Hepatocyte (in vitro differentiated cells): ENCODE measurements around the gene CDK9. TPM values are rescaled to one million over a fixed set of nuclear protein-coding genes. Genes with fewer than 3 reads are reported as not detected.

ENCODE experiments used
- DNase-seq: peaks from one replicate; pipeline ENCODE4 v3.0.0-alpha.2; 2016; ENCODE audit warnings: low spot score
- H2AFZ ChIP-seq: fragments of 200-600 bp; sonication (generic); 2 replicates; pipeline ENCODE4 v1.6.0; 2016; ENCODE audit warnings: antibody characterized with exemption, mild to moderate bottlenecking
- H3K27ac ChIP-seq: fragments of 200-600 bp; sonication (generic); 2 replicates; pipeline ENCODE4 v1.5.1; 2016; ENCODE audit warnings: mild to moderate bottlenecking
- H3K27me3 ChIP-seq: fragments of 200-600 bp; sonication (generic); 2 replicates; pipeline ENCODE4 v1.6.1; 2016
- H3K36me3 ChIP-seq: fragments of 200-600 bp; sonication (generic); replicated peaks from 2 replicates; pipeline ENCODE4 v1.5.1; 2016; ENCODE audit warnings: low read depth; ENCODE audit not compliant: insufficient read depth
- H3K4me1 ChIP-seq: fragments of 200-600 bp; sonication (generic); 2 replicates; pipeline ENCODE4 v1.5.1; 2016; ENCODE audit warnings: mild to moderate bottlenecking, moderate library complexity; ENCODE audit not compliant: insufficient read depth
- H3K4me2 ChIP-seq: fragments of 200-600 bp; sonication (generic); 2 replicates; pipeline ENCODE4 v1.6.0; 2016
- H3K4me3 ChIP-seq: fragments of 200-600 bp; sonication (generic); 2 replicates; pipeline ENCODE4 v1.5.1; 2016; ENCODE audit warnings: mild to moderate bottlenecking
- H3K79me2 ChIP-seq: fragments of 200-600 bp; sonication (generic); 2 replicates; pipeline ENCODE4 v1.6.0; 2017; ENCODE audit warnings: mild to moderate bottlenecking
- H3K9me2 ChIP-seq: fragments of 200-600 bp; sonication (generic); replicated peaks from 2 replicates; pipeline ENCODE4 v1.6.0; 2017; ENCODE audit warnings: mild to moderate bottlenecking; ENCODE audit not compliant: insufficient read depth
- H3K9me3 ChIP-seq: fragments of 200-600 bp; sonication (generic); 2 replicates; pipeline ENCODE4 v1.5.1; 2016; ENCODE audit warnings: low read depth, mild to moderate bottlenecking
- H4K20me1 ChIP-seq: fragments of 200-600 bp; sonication (generic); 2 replicates; pipeline ENCODE4 v1.6.0; 2016; ENCODE audit warnings: mild to moderate bottlenecking; ENCODE audit not compliant: insufficient read depth, poor library complexity, severe bottlenecking
- EZH2 ChIP-seq: fragments of 200-600 bp; sonication (generic); IDR thresholded peaks from 2 replicates; pipeline ENCODE4 v1.6.1; 2016; ENCODE audit warnings: antibody characterized with exemption, mild to moderate bottlenecking, borderline replicate concordance
- EZH2phosphoT487 ChIP-seq: fragments of 200-600 bp; sonication (generic); IDR thresholded peaks from one replicate; pipeline ENCODE4 v1.6.1; 2018; ENCODE audit warnings: antibody characterized with exemption, mild to moderate bottlenecking, low read depth, moderate library complexity; ENCODE audit not compliant: unreplicated experiment, severe bottlenecking
- WGBS: methylation state at CpG from one replicate; pipeline ENCODE4 v1.1.6; 2016; ENCODE audit warnings: low lambda C conversion rate; ENCODE audit errors: missing lambda C conversion rate; 5-methylcytosine and 5-hydroxymethylcytosine counted together
- polyA plus RNA-seq: library from polyadenylated mRNA; unstranded; fragments of >200 nt; fragmentation: Nextera tagmentation; extraction: Ambion mirVana; gene quantifications from 2 replicates; pipeline ENCODE4 v1.2.1, GENCODE V29; 2016
- total RNA-seq: library from RNA; depleted of rRNA; stranded (reverse); fragments of >200 nt; gene quantifications from 2 replicates; pipeline ENCODE4 v1.2.3, GENCODE V29; 2014
- TF ChIP-seq, protein P1 (sequence below): fragments of 200-600 bp; sonication (generic); IDR thresholded peaks from 2 replicates; pipeline ENCODE4 v1.5.1; 2016; ENCODE audit warnings: antibody characterized with exemption, mild to moderate bottlenecking; ENCODE audit not compliant: poor library complexity

The CDK9 gene
- total and polyA plus RNA-seq, 2 experiments from 2014 or later, result 84.6 to 91.4 TPM

DNA sequence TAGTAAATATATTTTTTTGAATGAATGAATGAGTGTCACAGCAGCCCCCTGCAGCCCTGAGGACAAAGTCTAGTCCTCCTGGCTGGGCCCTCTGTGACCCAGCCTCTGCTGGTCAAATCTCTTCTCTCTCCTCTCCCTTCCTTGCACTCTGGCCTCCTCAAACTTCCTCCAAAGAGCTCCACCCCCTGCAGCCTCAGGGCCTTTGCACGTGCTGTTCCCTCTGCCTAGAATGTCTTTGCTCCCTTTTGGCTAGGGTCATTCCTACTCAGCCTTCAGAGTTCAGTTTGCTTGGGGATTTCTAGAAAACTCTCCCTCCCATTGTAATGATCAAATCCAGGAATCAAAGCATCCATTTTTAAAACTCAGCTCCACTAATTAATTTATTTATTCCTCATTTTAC is 20.4 kb upstream of the CDK9 start:
- Histone ChIP-seq H3K4me1 (peaks cover 12% of the 10 kb centered on the region), H2AFZ (no peak overlapping the region), H3K9me2 (no peaks in the 10 kb centered on the region), H3K36me3 (no peaks in the 10 kb centered on the region), H4K20me1 (no peaks in the 10 kb centered on the region), H3K27me3 (peaks cover 13% of the 10 kb centered on the region), H3K4me2 (no peak overlapping the region), H3K4me3 (no peak overlapping the region), H3K79me2 (no peaks in the 10 kb centered on the region), H3K27ac (no peak overlapping the region), H3K9me3 (no peaks in the 10 kb centered on the region)
- DNase-seq, result no peak
- no peak for TF ChIP-seq EZH2phosphoT487
- TF ChIP-seq, protein P1, sequence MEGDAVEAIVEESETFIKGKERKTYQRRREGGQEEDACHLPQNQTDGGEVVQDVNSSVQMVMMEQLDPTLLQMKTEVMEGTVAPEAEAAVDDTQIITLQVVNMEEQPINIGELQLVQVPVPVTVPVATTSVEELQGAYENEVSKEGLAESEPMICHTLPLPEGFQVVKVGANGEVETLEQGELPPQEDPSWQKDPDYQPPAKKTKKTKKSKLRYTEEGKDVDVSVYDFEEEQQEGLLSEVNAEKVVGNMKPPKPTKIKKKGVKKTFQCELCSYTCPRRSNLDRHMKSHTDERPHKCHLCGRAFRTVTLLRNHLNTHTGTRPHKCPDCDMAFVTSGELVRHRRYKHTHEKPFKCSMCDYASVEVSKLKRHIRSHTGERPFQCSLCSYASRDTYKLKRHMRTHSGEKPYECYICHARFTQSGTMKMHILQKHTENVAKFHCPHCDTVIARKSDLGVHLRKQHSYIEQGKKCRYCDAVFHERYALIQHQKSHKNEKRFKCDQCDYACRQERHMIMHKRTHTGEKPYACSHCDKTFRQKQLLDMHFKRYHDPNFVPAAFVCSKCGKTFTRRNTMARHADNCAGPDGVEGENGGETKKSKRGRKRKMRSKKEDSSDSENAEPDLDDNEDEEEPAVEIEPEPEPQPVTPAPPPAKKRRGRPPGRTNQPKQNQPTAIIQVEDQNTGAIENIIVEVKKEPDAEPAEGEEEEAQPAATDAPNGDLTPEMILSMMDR, result no peak
- no peak for TF ChIP-seq EZH2
- 92% methylated on average over 1 of the region's 1 CpG for WGBS

DNA sequence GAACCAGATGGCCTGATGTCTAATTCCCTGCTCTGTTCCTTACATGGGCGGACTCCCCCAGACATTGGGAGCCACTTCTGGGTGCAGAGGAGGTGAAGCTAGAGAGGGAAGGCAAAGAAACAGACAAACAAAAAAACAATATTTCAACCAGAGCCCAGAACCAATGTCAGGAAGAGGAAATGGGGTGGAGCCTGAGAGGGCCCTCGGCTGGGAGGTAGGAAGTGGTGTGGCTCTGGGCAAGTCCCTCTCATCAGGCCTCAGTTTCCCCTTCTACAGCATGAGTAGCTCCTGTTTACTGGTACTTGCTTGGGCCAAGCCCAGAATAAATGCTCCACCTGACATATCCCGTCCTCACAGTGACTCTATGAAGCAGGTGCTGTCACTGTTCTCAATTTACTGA is 18.4 kb upstream of the CDK9 start:
- 56% methylated on average over 3 of the region's 3 CpGs for WGBS
- no peak overlapping the region for H2AFZ ChIP-seq
- peaks cover 12% of the 10 kb centered on the region for H3K4me1 ChIP-seq
- H3K36me3 ChIP-seq, result no peaks in the 10 kb centered on the region
- H3K9me2 ChIP-seq, result no peaks in the 10 kb centered on the region
- peak overlapping the region; percentile 84 for H3K27ac ChIP-seq
- H3K27me3 ChIP-seq, result peaks cover 4% of the 10 kb centered on the region
- H3K4me2 ChIP-seq, result peak overlapping the region; percentile 56
- H3K4me3 ChIP-seq, result no peak overlapping the region
- no peak for DNase-seq
- H4K20me1 ChIP-seq, result no peaks in the 10 kb centered on the region
- no peaks in the 10 kb centered on the region for H3K9me3 ChIP-seq
- no peaks in the 10 kb centered on the region for H3K79me2 ChIP-seq
- TF ChIP-seq EZH2phosphoT487 (no peak), EZH2 (no peak)
- TF ChIP-seq, protein P1, result no peak

DNA sequence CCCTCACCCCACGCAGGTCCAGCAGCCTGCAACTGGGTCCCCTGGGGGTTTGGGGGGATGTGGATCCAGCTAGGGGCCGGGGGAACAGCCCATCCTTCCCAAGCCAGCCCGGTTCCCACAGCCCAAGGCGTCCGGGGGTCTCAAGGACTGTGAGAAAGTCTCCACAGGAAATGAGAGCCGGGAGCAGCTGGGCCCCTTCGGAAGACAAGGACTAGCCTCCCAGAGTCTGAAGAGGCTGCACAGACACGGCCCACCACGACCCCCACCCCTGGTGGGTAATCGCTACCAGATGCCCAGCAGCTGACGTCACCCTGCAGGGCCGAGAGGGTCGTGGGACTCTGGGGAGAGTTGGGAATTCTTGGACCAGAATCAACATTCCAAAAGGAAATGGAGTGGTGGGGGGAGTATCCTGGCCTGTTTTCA is 17.9 kb upstream of the CDK9 start:
- no peaks in the 10 kb centered on the region for H4K20me1 ChIP-seq
- H2AFZ ChIP-seq, result no peak overlapping the region
- TF ChIP-seq EZH2 (no peak), EZH2phosphoT487 (no peak)
- TF ChIP-seq, protein P1, result no peak
- H3K4me1 ChIP-seq, result peaks cover 12% of the 10 kb centered on the region
- H3K36me3 ChIP-seq, result no peaks in the 10 kb centered on the region
- H3K4me2 ChIP-seq, result peak overlapping the region; percentile 56
- DNase-seq, result peak; percentile 44
- no peak overlapping the region for H3K4me3 ChIP-seq
- no peaks in the 10 kb centered on the region for H3K9me2 ChIP-seq
- no peaks in the 10 kb centered on the region for H3K9me3 ChIP-seq
- no peaks in the 10 kb centered on the region for H3K79me2 ChIP-seq
- 30% methylated on average over 11 of the region's 13 CpGs for WGBS
- H3K27me3 ChIP-seq, result no peaks in the 10 kb centered on the region
- peak overlapping the region; percentile 84 for H3K27ac ChIP-seq

DNA sequence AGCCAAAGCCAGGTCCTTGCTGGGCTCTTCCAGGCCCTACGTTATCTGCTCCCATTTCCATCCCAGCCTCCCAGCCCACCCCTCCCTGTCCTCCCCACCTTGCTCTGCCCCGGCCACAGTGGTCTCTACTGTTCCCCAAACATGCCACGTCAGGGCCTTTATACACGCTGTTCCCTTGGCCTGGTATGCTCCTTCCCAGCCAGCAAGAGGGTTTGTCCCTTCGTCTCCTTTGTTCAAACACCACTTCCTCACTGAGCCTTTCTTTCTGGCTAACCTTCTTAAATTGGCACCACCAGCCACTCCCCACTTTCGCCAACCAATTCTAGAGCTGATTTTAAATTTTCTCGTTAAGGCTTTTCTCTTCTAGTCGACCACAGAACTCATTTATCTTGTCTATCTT is 17.1 kb upstream of the CDK9 start:
- no peaks in the 10 kb centered on the region for H3K9me2 ChIP-seq
- no peaks in the 10 kb centered on the region for H3K36me3 ChIP-seq
- no peaks in the 10 kb centered on the region for H3K27me3 ChIP-seq
- peaks cover 12% of the 10 kb centered on the region for H3K4me1 ChIP-seq
- H3K79me2 ChIP-seq, result no peaks in the 10 kb centered on the region
- H2AFZ ChIP-seq, result no peak overlapping the region
- H4K20me1 ChIP-seq, result no peaks in the 10 kb centered on the region
- no peak for TF ChIP-seq EZH2phosphoT487
- TF ChIP-seq EZH2, result no peak
- TF ChIP-seq, protein P1, result no peak
- no peak for DNase-seq
- H3K27ac ChIP-seq, result peak overlapping the region; percentile 84
- H3K9me3 ChIP-seq, result no peaks in the 10 kb centered on the region
- 92% methylated on average over 8 of the region's 8 CpGs for WGBS
- H3K4me3 ChIP-seq, result no peak overlapping the region
- H3K4me2 ChIP-seq, result no peak overlapping the region
